ENCODE data around the gene WSCD1.

DNA sequence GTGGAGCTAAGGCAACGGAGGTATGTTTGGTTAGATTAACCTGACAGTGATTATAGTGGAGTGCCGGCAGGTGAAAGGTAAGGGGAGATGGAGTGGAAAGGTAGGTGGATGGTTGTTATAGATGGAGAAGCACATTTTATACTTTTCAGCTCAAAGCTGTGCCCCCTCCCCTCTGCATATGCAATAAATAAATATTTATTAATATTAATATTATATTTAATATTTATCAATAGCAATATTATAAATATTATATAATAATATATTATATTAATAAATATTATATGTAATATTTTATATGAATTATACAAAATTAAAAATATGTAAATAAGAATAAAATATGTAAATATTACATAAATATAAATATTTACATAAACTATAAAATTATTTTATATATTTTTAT lies 70.0 kb downstream of the WSCD1 start:
- TF ChIP-seq, protein P1, sequence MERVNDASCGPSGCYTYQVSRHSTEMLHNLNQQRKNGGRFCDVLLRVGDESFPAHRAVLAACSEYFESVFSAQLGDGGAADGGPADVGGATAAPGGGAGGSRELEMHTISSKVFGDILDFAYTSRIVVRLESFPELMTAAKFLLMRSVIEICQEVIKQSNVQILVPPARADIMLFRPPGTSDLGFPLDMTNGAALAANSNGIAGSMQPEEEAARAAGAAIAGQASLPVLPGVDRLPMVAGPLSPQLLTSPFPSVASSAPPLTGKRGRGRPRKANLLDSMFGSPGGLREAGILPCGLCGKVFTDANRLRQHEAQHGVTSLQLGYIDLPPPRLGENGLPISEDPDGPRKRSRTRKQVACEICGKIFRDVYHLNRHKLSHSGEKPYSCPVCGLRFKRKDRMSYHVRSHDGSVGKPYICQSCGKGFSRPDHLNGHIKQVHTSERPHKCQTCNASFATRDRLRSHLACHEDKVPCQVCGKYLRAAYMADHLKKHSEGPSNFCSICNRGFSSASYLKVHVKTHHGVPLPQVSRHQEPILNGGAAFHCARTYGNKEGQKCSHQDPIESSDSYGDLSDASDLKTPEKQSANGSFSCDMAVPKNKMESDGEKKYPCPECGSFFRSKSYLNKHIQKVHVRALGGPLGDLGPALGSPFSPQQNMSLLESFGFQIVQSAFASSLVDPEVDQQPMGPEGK (CRISPR knock-in tag; IDR thresholded peaks at IDR 0.05; ENCODE audit: borderline replicate concordance) = no peak
- TF ChIP-seq, protein P2, sequence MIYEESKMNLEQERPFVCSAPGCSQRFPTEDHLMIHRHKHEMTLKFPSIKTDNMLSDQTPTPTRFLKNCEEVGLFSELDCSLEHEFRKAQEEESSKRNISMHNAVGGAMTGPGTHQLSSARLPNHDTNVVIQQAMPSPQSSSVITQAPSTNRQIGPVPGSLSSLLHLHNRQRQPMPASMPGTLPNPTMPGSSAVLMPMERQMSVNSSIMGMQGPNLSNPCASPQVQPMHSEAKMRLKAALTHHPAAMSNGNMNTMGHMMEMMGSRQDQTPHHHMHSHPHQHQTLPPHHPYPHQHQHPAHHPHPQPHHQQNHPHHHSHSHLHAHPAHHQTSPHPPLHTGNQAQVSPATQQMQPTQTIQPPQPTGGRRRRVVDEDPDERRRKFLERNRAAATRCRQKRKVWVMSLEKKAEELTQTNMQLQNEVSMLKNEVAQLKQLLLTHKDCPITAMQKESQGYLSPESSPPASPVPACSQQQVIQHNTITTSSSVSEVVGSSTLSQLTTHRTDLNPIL (CRISPR knock-in tag; IDR thresholded peaks at IDR 0.05; ENCODE audit: low read depth) = no peak
- TF ChIP-seq ZC3H10 (CRISPR knock-in tag; IDR thresholded peaks at IDR 0.05) = no peak
- no peak for TF ChIP-seq CSDC2 (CRISPR knock-in tag; IDR thresholded peaks at IDR 0.05)
- TF ChIP-seq SNAI2 (CRISPR knock-in tag; IDR thresholded peaks at IDR 0.05) = no peak
- no peak for TF ChIP-seq ARNTL (CRISPR knock-in tag; IDR thresholded peaks at IDR 0.05; ENCODE audit: borderline replicate concordance, low read depth)
- no peak for TF ChIP-seq OSR1 (CRISPR knock-in tag; IDR thresholded peaks at IDR 0.05)
- TF ChIP-seq TOX (CRISPR knock-in tag; IDR thresholded peaks at IDR 0.05; ENCODE audit: borderline replicate concordance) = no peak
